GM03348 (cell line): ENCODE measurements around the gene FAM168B.
"Not testable (repeated sequence)": the region's sequence is repeated elsewhere in the genome, so short reads cannot be mapped to it uniquely, and the experiment has no call there.

Experiments used
- DNase-seq: peaks from one replicate; pipeline ENCODE4 v3.0.0; 2012; ENCODE audit warnings: low spot score

The FAM168B gene

GRCh38 chr2:131093006-131093695, at the start of gene FAM168B:
TSS of gene FAM168B (minus strand) at chr2:131093460. CDS start at chr2:131082646, 10,814 bp downstream.
- DNase-seq, result peak; percentile 97

GRCh38 chr2:131142849-131143248, 49.6 kb upstream of the FAM168B start:
- no peak for DNase-seq

GRCh38 chr2:131140581-131140980, 47.3 kb upstream of the FAM168B start:
- no peak for DNase-seq

GRCh38 chr2:131132729-131133128, 39.5 kb upstream of the FAM168B start:
- no peak for DNase-seq

GRCh38 chr2:131130298-131130596, 37.0 kb upstream of the FAM168B start:
- no peak for DNase-seq

- DNase-seq, result no peak
These were observed 34.7 kb upstream of the FAM168B start for GRCh38 chr2:131127981-131128380.

GRCh38 chr2:131127076-131127475, 33.8 kb upstream of the FAM168B start:
- no peak for DNase-seq

- no peak for DNase-seq
These were observed 33.2 kb upstream of the FAM168B start for GRCh38 chr2:131126436-131126835.

GRCh38 chr2:131125195-131125757, 32.0 kb upstream of the FAM168B start:
- DNase-seq, result no peak

GRCh38 chr2:131123192-131123591, 29.9 kb upstream of the FAM168B start:
- no peak for DNase-seq

GRCh38 chr2:131122496-131122895, 29.2 kb upstream of the FAM168B start:
- DNase-seq, result no peak

- DNase-seq, result peak; percentile 26
These were observed 28.2 kb upstream of the FAM168B start for GRCh38 chr2:131121464-131121863.

GRCh38 chr2:131120815-131121317, 27.6 kb upstream of the FAM168B start:
- no peak for DNase-seq

GRCh38 chr2:131115752-131116151, 22.5 kb upstream of the FAM168B start:
- DNase-seq, result no peak

GRCh38 chr2:131114950-131115349, 21.7 kb upstream of the FAM168B start:
- not testable (repeated sequence) for DNase-seq

- no peak for DNase-seq
These were observed 20.4 kb upstream of the FAM168B start for GRCh38 chr2:131113566-131114227.

GRCh38 chr2:131112529-131112928, 19.3 kb upstream of the FAM168B start:
- no peak for DNase-seq

- peak; percentile 74 for DNase-seq
These were observed 12.9 kb upstream of the FAM168B start for GRCh38 chr2:131105950-131106801.

GRCh38 chr2:131105156-131105949, 12.1 kb upstream of the FAM168B start, which contains the start of gene PLEKHB2:
TSS of gene PLEKHB2 (plus strand) at chr2:131105336. CDS start at chr2:131120942, 15,606 bp downstream.
- peak; percentile 99 for DNase-seq

GRCh38 chr2:131104487-131105155, 11.4 kb upstream of the FAM168B start:
- peak; percentile 81 for DNase-seq

GRCh38 chr2:131103165-131103564, 9.9 kb upstream of the FAM168B start:
- DNase-seq, result no peak
